ENCODE data around the gene PDSS2. TPM values are rescaled to one million over a fixed set of nuclear protein-coding genes. Genes with fewer than 3 reads are reported as not detected.

PDSS2 gene
- total RNA-seq, 1 experiment from 2014 or later: 12.1 TPM

- DNase-seq: no peak
Measured at GRCh38 chr6:107353773-107354382, 105.5 kb downstream of the PDSS2 start.

More at GRCh38 chr6:107353773-107354382, 105.5 kb downstream of the PDSS2 start:
- Mint-ChIP-seq H3K4me1 (no peaks in the 10 kb centered on the region), H3K4me3 (no peak overlapping the region), H3K27ac (no peak overlapping the region; a peak in 2 of 7 replicates), H3K27me3 (ENCODE audit: low read depth) (no peaks in the 10 kb centered on the region), H3K36me3 (ENCODE audit: insufficient read depth in 1 of 3, low read depth in 3 of 3) (no peaks in the 10 kb centered on the region), H3K9me3 (no peaks in the 10 kb centered on the region)
- no peaks in the 10 kb centered on the region for H4K20me1 ChIP-seq (ENCODE audit: control insufficient read depth, insufficient read depth, insufficient read length)
- no peak overlapping the region for H2BK5ac ChIP-seq (ENCODE audit: insufficient read length, low read length)
- no peak overlapping the region for H3K27ac ChIP-seq (ENCODE audit: insufficient read length, low read depth, low read length)
- H4K8ac ChIP-seq (replicated peaks; ENCODE audit: insufficient read length, low read depth, low read length): no peak overlapping the region
- no peak for TF ChIP-seq CTCF (conservative IDR thresholded peaks at IDR 0.05)
- no peak overlapping the region for H3K23ac ChIP-seq (ENCODE audit: insufficient read length, low read depth, low read length)
- H2AFZ ChIP-seq (ENCODE audit: low read length): no peak overlapping the region
- H2BK120ac ChIP-seq (ENCODE audit: low read depth, low read length, poor library complexity, severe bottlenecking): no peak overlapping the region
- H3K14ac ChIP-seq (ENCODE audit: insufficient read depth, low read length): no peak overlapping the region
- no peaks in the 10 kb centered on the region for H3K27me3 ChIP-seq (ENCODE audit: insufficient read depth, low read length)
- no peak overlapping the region for H4K5ac ChIP-seq (ENCODE audit: insufficient read length, low read depth, low read length)
- H3K4me1 ChIP-seq (ENCODE audit: insufficient read depth, low read length): no peaks in the 10 kb centered on the region
- H3K56ac ChIP-seq (ENCODE audit: insufficient read length, low read depth, low read length): no peak overlapping the region
- H3K4me2 ChIP-seq (ENCODE audit: insufficient read depth, insufficient read length, low read length): no peak overlapping the region
- no peak overlapping the region for H3K18ac ChIP-seq (ENCODE audit: insufficient read length, low read depth, low read length)
- no peaks in the 10 kb centered on the region for H3K79me2 ChIP-seq (ENCODE audit: insufficient read depth, low read length)
- no peak overlapping the region for H3K9ac ChIP-seq (ENCODE audit: extremely low read depth, insufficient read length, low read length)
- no peak overlapping the region for H3K4ac ChIP-seq (ENCODE audit: low read depth, low read length)
- no peaks in the 10 kb centered on the region for H3K79me1 ChIP-seq (ENCODE audit: insufficient read depth, low read depth, low read length, poor library complexity, severe bottlenecking)
- no peak overlapping the region for H3T11ph ChIP-seq (ENCODE audit: low read length)
- H3K23me2 ChIP-seq (ENCODE audit: insufficient read length, low read depth, low read length, poor library complexity, severe bottlenecking): no peaks in the 10 kb centered on the region
- H2BK12ac ChIP-seq (ENCODE audit: insufficient read length, low read depth, low read length): no peak overlapping the region
- H3K9me3 ChIP-seq (ENCODE audit: control insufficient read depth, low read depth, low read length): no peaks in the 10 kb centered on the region
- WGBS (ENCODE audit: extremely low coverage, insufficient read length, low lambda C conversion rate): no CpG with 5 or more reads among the region's 1 CpG
- no peak overlapping the region for H2BK20ac ChIP-seq (ENCODE audit: low read depth, low read length, poor library complexity, severe bottlenecking)
- H4K91ac ChIP-seq (ENCODE audit: insufficient read length, low read depth, low read length): no peak overlapping the region
- no peak overlapping the region for H2AK5ac ChIP-seq (ENCODE audit: insufficient read length, low read length)
- H2BK15ac ChIP-seq (ENCODE audit: low read depth, low read length): no peak overlapping the region
